Stimulated activated CD8-positive, alpha-beta memory T cell treated with anti-CD3 and anti-CD28 coated beads, Interleukin-4, amount 100 ng/mL, for 24 hours (primary cell): Measurements from ENCODE around the gene HSD17B7.
"Not testable (repeated sequence)": the region's sequence is repeated elsewhere in the genome, so short reads cannot be mapped to it uniquely, and the experiment has no call there.

Experiments used
- DNase-seq: peaks from one replicate; pipeline ENCODE4 v3.0.0-alpha.2; 2020; ENCODE audit warnings: low read depth

HSD17B7 gene

DNA sequence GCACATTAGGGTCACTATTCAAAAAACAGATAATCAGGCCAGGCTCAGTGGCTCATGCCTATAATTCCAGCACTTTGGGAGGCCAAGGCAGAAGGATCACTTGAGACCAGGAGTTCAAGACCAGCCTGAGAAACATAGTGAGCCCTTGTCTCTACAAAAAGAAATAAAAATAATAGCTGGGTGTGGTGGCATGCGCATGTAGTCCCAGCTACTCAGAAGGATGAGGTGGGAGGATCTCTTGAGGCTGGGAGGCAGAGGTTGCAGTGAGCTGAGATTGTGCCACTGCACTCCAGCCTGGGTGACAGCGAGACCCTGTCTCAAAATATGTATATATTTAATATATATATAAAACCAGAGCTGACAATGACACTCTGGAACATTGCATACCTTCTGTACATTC lies 21.9 kb downstream of the HSD17B7 start:
- DNase-seq: not testable (repeated sequence)

DNA sequence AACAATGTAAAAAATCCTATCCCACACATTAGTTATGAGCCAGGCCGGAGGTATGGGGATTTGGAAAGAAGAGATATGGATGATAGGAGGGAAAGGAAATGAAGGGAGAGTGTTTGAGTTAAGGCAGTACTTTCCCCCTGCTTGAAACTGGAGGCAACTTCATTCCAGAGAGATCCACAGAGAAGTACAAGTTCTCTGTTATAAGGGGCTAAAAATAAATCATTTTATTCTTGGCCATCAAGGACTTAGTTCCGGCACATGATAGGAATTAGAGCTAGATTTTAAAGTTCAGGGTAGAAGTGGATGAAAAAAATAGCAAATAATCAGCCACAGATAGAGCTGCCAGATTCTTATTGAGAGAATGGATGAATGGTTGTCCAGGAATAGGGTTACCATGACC lies 27.6 kb downstream of the HSD17B7 start:
- not testable (repeated sequence) for DNase-seq

DNA sequence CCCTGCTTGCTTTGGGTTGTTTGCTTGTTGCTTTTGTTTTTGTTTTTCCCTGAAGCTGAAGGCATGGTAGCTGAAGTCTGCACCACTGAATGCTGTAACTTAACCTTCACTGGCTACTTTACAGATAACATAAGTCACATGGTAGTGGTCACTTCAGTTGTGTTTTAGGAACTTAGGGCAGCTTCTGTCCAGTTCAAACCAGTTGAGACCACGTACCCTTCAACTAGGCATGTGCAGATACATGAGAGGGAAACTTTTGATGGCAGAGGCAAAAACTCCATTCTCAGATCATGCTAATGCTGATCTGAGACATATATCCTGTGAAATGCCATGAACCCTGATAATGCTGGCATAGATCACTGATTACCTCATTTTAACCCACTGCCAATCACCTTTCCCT lies 28.2 kb downstream of the HSD17B7 start:
- not testable (repeated sequence) for DNase-seq

DNA sequence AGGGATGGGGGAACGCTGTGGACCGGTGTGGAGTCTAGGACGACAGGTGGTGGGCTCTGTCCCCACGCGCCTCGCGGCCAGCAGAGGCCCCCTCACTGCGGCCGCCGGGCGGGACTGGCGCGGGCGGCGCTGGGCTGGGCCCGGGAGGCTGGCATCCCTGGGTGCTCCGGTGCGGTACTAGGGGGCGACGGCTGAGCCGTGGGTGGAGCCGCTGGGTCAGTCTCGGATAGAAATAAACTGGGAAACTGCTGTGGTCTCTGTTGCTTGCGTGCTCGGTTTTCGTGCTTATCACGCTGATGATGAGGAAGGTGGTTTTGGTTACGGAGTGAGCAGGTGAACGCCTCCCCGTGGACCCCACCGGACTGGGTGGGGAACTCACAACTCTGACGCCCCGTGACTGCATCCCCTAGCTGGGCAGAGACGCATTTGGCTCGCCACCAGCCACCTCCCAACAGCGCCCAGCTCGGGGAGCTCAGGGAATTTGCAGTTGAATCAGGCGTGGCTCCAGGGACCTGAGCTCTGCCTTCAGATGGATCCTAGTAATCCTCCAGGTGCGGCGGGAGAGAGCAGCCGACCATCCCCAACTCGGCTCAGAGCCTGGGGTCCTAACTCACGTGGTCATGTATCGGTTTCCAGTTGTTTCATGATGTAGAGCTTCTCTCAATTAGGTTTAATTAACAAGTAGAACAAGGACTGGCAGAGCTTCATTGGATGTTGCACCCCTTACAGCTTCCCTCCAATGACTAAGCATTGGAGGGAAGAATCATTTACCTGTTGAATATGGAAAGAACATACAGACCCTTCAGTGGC lies 32.1 kb downstream of the HSD17B7 start:
- DNase-seq: no peak

DNA sequence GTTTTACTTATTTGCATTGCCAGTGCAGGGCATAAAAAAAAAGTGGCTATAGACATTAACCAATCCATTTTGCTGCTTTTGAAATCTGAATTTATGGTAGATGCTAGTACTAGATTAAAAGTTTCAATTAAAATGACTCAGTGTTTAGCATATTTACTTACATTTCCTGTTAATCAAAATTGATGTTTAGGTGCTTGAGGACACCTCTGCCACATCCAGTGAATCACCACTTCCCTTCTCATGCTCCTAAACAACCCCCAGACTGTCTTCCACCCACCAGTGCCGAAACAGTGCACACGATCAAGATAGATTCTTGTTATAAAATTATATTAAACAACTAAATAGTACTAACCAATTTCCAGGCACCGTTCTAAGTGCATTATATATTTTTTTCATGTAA lies 32.7 kb downstream of the HSD17B7 start:
- DNase-seq: no peak

DNA sequence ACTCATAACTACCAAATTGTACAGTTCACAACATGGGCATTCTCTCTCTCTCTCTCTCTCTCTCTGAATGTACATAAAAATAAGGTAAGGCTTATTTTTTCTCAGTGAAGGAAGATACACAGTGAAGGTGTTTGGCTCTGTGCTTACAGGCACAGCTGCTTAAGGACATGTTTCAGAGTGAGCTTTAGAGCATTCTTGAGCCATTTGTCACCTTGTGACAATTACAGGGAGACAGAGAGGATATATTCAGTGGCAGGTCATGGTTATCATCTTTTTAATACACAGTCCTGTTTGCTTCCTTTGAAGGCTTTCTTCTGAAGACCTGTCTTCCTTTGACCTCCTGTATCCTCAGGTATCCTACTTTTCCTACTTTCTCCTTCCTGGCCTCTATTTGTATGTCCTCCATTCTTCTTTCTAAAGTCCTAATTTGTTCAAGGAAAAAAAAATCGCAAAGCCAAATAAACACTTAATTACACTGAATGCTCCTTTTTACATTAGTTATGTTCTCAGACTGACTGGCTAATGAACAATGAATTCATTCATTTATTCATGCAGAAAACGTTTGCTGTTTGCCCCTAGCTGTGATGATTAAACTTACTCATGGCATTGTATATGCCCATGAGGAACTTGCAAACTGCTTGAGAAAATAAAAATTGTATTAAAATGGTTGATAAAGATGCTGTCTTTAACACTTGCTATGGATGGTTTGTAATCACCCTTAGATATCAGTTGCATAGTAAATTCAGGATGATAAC lies 33.4 kb downstream of the HSD17B7 start:
- no peak for DNase-seq

DNA sequence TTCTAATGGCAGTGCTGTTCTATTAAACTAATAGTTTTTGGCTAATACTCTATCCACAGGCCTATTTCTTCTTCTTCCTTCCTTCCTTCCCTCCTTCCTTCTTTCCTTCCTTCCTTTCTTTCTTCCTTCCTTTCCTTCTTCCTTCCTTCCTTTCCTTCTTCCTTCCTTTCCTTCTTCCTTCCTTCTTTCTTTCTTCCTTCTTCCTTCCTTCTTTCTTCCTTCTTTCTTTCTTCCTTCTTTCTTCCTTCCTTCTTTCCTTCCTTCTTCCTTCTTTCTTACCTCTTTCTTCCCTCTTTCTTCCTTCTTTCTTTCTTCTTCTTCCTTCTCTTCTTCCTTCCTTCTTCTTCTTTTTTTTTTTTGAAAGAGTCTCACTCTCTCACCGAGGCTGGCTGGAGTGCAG lies 38.8 kb downstream of the HSD17B7 start:
- DNase-seq: no peak

DNA sequence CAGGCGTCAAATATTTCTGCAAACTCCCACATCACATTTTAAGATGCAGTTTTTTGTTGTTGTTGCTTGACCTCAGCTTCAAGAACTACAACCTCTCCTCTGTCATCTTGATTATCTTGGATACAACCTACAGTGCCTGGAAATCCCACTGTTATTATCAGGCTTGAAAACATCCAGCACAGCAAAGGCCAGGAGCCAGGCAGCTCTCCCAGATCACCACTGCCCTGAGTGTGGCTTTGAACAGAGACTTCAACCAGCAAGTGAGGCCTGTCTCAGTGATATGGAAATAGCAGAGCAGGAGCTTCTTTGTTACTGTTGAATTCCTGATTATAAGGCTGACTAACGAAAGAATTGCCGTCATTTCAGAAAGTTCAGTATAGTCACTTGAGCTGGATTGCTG lies 42.0 kb downstream of the HSD17B7 start:
- DNase-seq: no peak

DNA sequence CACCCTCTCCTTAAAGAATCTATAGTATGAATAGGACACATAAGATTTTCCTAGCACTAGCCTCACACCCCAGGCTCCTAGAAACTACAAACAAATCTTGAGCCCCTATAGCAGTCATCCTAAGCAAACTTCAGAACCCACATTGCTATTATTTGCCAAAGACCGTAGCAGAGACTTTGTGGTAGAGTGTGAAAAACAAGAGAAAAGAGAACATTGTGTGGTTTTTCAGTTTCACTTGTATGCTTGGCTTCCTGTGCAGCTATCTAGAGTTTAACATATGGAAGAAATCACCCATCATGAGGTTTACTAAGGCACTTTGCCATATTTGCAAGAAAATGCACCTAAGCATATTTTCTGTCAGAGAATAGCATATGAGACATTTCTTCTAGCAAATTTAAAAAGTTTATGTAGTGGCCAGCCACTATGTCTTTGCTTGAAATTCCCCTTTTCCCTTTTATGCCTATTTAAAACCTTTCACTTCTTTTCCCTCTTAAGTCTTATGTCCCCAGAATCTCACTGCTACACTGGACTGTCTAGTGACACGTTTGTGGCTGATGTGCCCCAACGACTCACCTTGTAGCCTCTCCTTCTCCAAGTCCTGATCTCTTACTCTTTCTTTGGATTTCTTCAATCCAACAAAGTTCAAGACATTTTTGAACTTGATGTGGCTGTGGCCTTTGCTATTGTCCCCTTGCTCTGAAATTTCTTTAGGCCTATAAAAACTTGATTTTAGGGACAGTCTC lies 44.8 kb downstream of the HSD17B7 start:
- no peak for DNase-seq

DNA sequence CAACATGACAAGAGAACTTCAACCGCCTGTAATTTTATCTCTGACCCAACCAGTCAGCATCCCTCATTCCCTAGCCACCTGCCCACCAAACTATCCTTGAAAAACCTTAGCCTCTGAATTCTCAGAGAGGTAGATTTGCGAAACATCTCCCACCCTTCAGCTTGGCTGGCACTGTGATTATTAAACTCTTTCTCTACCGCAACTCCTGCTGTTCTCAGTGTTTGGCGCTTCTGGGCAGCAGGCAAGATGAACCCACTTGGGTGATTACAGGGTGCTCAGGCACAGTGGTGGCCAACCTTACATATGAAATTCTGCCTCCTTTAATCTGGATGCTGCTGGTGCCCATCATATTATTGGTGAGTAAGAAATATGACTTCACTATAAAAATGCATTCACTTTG lies 48.4 kb downstream of the HSD17B7 start:
- DNase-seq: no peak

DNA sequence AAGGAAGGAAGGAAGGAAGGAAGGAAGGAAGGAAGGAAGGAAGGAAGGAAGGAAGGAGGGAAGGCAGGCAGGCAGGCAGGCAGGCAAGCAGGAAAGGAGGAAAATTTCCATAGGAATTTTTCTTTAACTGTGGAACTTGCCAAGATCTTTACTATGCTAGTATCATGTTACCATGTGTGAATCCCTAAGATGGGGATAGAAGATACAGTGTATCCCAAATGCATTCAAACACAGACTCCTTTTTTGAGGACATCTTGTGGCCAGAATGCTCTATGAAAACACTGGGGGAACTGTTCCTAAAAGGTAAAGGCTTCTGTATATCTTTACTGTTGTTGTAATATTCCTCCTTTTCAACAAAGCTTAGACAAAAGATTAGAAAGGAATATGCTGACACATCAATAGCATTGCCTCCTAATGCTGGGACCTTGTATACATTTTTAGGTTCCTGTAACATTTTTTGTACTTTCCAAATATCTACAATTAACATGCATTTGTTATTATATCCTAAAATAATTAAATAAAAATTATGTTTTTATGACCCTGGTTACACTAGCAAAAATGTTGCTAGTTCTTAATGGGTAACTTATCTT lies 49.8 kb downstream of the HSD17B7 start:
- DNase-seq: no peak

DNA sequence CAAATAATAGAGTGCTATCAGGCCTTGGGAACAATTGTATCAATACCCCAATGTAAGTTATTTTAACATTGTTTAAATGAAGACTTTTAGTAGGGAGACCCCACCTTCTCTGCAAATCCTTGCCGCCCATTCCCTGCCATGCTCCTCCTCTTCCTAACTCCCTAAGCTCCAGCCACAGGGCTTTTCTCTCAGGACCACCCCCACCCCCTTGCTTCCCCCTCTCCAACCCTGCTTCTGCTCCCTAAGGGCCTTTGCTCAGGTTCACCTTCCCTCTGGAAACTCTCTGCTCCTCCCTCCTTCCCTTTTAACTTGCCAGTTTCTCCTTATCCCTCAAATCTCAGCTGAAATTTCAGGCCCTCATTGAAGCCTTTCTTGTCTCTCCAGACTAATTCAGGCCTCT lies 53.7 kb downstream of the HSD17B7 start:
- DNase-seq: no peak

DNA sequence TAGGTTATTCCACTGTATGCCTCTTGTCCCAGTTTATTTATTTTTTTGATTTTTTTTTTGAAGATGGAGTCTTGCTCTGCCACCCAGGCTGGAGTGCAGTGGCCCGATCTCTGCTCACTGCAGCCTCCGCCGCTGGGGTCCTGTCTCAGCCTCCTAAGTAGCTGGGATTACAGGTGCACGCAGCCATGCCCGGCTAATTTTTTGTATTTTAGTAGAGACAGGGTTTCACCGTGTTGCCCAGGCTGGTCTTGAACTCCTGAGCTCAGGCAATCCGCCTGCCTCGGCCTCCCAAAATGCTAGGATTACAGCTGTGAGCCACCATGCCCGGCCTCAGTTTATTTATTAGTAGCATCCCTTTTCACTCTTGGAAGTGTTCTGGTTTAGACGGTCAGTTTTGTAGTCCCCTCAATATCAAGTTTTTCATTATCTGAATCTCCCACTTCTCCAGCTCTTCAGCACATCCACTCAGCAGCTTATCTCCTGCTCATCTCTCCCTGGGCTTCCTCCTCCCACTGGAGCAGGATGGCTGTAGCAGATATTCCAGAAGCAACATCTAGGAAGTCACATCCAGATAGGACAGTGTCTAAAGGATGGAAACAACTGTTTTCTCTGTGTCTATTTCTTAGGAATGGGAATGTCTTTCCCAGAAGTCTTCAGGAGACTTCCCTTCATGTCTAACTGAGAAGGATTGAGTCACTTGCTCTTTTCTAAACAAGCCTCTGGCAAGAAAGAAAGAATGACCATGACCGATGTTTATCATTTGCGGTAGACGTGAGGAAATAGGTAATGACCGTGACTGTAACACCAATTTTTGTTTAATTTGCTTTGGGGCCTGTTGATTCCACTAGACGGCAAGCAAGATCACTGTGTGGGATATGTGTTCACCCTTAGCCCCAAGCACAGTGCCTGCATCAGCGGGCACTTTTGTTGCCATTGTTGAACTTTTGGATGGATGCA lies 56.0 kb downstream of the HSD17B7 start:
- DNase-seq: no peak

DNA sequence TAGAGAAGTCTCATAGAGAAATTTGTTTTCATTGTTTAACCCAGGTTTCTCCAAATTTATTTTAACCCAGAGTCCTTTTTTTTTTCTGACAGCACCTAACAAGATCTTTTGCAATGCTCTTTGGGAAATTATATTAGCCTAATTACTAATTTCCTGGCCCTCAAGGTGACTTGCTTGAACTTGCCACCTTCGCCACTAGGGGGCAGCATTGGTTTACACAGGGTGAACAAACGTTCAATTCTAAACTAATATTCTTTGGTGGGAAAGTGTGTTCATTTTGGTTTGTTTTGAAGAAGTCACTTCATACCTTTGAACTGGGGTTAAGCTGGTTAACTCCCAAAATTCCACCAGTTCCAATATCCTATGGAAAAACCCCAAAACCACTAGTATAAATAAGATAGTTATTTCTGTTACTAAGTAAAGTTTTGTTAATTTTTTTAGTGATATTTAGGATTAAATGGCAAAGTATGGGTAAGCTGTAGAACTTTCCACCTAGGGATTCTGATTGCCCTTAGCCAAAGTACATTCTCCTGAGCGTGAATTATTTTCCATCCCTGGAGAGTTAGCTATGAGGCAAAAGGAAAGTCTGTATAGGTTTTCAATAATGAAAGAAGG lies 57.4 kb downstream of the HSD17B7 start:
- DNase-seq: peak; percentile 72

DNA sequence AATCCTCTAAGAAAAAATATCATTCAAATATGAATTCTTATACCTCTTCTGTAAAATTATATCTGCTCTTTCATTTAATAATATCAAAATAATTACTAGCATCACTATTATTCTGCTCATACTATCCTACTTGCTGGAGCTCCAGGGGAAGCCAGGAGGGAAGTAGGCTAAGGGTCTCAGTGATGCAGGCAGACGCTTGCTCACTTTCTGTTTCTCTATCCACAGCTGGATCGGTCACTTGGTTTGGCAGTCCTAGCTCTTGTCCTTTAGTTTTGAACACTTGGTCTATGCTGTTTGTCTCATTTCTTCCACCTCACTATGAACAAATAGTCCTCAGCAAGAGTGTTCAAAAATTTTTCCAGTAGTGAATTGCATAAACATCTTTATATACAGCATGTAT lies 59.2 kb downstream of the HSD17B7 start:
- no peak for DNase-seq

DNA sequence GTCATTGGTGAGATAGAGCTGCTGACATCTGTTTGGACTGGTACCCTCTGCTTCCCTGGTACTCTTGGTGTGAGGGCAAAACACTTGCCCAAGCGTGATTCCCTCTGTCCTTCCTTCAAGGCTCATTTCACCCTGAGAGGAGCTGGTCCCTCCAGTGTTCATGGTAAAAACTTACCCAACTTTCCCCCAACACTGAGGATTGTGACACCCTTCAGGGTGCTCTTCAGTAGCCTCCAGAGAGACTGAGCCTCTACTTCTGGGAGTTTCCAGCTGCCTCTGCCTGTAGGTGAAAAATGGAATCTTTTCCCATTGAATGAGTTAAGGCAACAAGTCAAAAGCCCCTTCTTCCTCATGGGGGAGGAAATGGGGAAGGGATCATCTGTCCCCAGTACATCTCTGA lies 60.8 kb downstream of the HSD17B7 start:
- DNase-seq: no peak

DNA sequence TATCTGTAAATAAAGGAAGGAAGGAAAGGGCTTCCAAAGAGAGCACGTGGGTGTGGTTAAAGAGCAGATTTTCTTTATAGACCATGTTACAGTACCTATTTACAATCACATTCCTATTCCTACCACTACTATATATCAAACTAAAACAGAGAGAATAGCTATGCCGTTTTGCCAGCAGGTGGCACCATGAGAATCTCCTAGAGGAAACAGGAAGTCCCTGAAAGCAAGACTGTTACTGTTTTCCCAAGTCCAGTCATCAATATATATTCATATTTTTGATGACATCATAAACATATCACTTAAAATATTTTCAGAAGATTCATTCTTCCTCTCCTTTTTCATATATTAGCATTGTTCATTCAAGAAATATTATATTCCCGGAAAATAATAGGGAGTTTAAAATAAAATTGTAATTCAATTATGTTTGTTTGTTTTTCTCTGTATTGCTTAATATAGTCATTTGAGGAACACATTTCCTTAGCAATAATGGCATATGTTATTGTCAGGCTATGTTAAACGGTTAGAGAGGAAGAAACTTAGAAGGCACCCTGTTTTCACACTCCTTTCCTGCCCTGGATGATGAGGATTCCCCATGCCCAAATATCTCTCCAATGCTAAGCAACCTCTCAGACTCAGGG lies 63.9 kb downstream of the HSD17B7 start:
- DNase-seq: peak; percentile 24

DNA sequence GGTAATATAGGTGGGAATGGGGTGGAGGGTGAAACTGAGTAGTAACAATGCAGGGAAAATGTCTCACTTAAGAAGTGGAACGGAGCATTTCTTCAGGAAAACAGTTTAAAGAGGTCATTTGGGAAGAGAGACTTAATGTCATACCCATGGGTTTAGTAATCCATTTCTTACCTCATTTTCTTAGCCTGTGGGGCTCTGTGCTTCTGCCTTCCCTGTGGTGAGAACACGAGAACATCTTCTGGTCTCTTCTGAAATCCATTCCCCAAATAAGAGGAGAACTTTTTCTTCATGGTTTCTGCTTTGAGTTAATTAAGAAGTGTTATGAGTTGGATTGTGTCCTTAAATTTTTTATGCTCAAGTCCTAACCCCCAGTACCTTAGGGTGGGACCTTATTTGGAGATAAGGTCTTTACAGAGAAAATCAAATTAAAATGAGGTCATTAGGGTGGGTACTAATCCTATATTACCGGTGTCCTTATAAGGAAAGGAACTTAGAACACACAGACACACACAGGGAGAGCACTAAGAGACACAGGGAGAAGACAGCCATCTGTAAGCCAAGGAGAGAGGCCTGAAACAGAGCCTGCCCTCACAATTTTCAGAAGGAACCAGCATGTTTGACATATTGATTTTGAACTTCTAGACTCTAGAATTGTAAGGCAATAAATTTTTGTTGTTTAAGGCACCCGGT lies 65.1 kb downstream of the HSD17B7 start:
- no peak for DNase-seq

DNA sequence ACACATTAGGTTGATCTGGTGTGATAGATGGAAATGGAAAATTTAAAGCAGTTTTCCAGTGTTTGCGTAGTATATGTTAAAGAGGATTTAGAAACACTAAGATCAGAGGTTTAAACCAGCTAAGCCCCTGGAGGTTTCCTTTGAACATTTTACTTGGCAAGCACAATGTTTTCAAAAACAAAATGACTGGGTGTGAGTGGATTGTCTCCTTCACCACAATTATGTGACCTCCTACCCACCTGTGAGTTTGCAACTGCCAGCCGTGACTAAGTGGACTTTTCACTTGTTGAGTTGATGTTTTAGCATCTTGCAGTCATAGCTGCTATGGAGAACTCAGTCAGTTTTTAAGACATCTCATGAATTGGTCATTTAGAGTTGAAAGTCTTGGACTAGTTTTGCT lies 65.8 kb downstream of the HSD17B7 start:
- no peak for DNase-seq

DNA sequence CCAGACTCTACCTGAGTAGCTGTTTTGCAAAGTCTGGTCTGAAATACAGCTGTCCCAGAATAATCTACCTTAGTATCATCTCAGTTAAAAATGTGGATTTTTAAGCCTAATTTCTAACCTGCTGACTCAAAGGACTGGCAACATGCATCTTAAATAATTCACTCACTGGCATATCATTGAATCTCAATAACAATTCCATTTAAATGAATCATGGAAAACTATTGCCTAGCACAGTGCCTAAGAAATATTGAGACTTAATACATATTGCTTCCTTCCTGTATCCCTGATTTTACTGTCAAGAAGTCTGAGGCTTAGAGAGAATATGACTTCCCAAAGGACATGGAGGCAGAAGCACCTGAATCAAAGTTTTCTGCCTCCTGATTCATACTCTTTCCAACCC lies 67.3 kb downstream of the HSD17B7 start:
- DNase-seq: no peak
